K562 (cell line): ENCODE results near the gene LYZL4. TPM values are rescaled to one million over a fixed set of nuclear protein-coding genes. Genes with fewer than 3 reads are reported as not detected.

ENCODE experiments used
- polyA plus RNA-seq, 8 experiments: library from polyadenylated mRNA; depleted of rRNA in 4 of 8; stranded (reverse) in 5 of 8; unstranded in 3 of 8; fragments of >200 nt; fragmentation: Nextera tagmentation in 2 of 8; fragmentation: Illumina TruSeq in 1 of 8; extraction: Ambion mirVana in 2 of 8; extraction: Trizol in 1 of 8; gene quantifications; 2 replicates each; pipeline versions ENCODE4 v1.2.1 to v1.2.3, GENCODE V29; 2011 to 2014; ENCODE audit warnings: inconsistent platforms in 1 of 8, missing spikeins in 1 of 8
- total RNA-seq, 7 experiments: library from RNA; depleted of rRNA in 6 of 7; stranded (reverse); fragments of >200 nt in 6 of 7; fragmentation: Illumina TruSeq in 2 of 7; extraction: Trizol in 2 of 7; gene quantifications; 2 replicates each; pipeline versions ENCODE4 v1.2.1 to v1.2.3, GENCODE V29; 2011 to 2021; ENCODE audit warnings: low replicate concordance in 1 of 7
- TF ChIP-seq, protein P1 (sequence below), 2 experiments: fragments of 450-650 bp; formaldehyde crosslinking in 1 of 2; IDR thresholded peaks; 2 replicates each; pipeline versions ENCODE4 v1.4.0 to v1.6.1; 2014 to 2020; ENCODE audit warnings: mild to moderate bottlenecking in 2 of 2, borderline replicate concordance in 1 of 2, low read depth in 1 of 2

Gene LYZL4
- total and polyA plus RNA-seq, 9 of the 15 experiments (the other 6 are each of a cell fraction or from before 2014, with no cell fraction given) = not detected

DNA sequence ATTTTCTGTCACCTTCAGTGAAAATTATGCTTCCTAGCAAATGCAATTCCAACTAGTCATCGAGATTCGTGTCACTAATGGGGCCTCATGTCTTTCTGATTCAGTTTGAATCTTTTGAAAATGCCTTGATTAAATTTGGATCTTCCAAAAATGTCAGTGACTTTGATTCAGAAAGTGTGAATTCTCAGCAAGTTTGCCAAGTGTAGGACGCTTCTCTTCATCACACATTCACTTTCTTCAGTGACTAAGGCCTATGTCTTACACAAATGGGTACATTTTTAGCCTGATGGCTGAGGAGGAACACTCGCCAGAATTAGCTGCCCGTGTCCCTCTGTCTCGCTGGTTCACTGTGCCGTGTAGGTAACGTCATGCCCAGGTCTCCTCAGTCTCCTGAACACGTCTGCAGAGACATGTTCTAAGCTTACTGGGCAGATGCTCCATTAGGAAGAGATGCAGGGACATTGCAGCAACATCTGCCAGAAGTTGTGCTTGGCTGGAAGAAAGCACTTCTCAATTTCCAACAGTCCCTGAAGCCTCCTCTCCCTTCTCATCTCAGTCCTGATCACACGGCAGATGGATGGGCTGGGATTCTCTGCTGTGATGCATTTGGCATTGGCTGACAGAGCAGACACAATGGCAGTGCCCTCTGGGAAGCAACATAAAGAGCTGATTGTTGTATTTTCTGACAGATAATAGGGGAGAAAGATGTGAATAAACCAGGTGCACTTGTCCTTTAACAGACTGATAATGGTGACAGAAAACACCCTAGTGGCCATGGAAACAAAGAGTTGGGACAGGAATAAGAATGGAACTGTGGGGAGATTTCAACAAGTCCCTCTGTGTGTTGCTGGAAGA, 29.1 kb upstream of the LYZL4 start (continued):
- TF ChIP-seq, protein P1, sequence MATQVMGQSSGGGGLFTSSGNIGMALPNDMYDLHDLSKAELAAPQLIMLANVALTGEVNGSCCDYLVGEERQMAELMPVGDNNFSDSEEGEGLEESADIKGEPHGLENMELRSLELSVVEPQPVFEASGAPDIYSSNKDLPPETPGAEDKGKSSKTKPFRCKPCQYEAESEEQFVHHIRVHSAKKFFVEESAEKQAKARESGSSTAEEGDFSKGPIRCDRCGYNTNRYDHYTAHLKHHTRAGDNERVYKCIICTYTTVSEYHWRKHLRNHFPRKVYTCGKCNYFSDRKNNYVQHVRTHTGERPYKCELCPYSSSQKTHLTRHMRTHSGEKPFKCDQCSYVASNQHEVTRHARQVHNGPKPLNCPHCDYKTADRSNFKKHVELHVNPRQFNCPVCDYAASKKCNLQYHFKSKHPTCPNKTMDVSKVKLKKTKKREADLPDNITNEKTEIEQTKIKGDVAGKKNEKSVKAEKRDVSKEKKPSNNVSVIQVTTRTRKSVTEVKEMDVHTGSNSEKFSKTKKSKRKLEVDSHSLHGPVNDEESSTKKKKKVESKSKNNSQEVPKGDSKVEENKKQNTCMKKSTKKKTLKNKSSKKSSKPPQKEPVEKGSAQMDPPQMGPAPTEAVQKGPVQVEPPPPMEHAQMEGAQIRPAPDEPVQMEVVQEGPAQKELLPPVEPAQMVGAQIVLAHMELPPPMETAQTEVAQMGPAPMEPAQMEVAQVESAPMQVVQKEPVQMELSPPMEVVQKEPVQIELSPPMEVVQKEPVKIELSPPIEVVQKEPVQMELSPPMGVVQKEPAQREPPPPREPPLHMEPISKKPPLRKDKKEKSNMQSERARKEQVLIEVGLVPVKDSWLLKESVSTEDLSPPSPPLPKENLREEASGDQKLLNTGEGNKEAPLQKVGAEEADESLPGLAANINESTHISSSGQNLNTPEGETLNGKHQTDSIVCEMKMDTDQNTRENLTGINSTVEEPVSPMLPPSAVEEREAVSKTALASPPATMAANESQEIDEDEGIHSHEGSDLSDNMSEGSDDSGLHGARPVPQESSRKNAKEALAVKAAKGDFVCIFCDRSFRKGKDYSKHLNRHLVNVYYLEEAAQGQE (IDR thresholded peaks at IDR 0.05; ENCODE audit: borderline replicate concordance) = no peak
- TF ChIP-seq, protein P1 (CRISPR knock-in tag; IDR thresholded peaks at IDR 0.05; ENCODE audit: low read depth) = no peak
